Spleen (tissue), 3 donors: ENCODE results near the gene SEMA3B.
"Not testable (repeated sequence)": the region's sequence is repeated elsewhere in the genome, so short reads cannot be mapped to it uniquely, and the experiment has no call there.

ENCODE experiments used
- POLR2A ChIP-seq, 3 donors: fragments of 450-650 bp; IDR thresholded peaks; one replicate each; pipeline ENCODE4 v1.5.1; 2017; ENCODE audit warnings: antibody characterized with exemption in 3 of 3, mild to moderate bottlenecking in 1 of 3
- POLR2AphosphoS5 ChIP-seq, 3 donors: sonication (generic); formaldehyde crosslinking; IDR thresholded peaks; one replicate each; pipeline ENCODE4 v1.5.1; 2017; ENCODE audit warnings: antibody characterized with exemption in 3 of 3

DNA sequence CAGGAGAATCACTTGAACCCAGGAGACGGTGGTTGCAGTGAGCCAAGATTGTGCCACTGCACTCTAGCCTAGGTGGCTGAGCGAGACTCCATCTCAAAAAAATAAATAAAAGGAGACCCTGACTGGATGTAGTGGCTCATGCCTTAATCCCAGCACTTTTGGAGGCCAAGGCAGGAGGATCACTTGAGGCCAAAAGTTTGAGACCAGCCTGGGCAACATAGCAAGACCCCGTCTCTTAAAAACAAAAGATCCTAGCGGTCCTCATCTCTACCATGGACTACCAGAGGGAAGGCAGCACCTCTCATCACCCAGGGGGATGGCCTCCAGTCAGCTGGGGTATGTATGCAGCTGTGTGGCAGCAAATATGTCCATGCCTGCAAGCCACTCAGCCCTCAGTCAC, 6.7 kb upstream of the SEMA3B start:
- TF ChIP-seq POLR2A, POLR2AphosphoS5 (IDR thresholded peaks at IDR 0.05): not testable (repeated sequence)
